ENCODE measurements around the gene CACTIN.
A peak's percentile ranks its signal among the peaks of the same experiment; 100 is the strongest.

The CACTIN gene

GRCh38 chr19:3605770-3606169, 20.8 kb downstream of the CACTIN start:
- peaks cover 15% of the 10 kb centered on the region for H3K4me1 Mint-ChIP-seq
- H3K27ac Mint-ChIP-seq: no peak overlapping the region

GRCh38 chr19:3605361-3605760, 21.2 kb downstream of the CACTIN start:
- H3K9me3 Mint-ChIP-seq: peaks cover 4% of the 10 kb centered on the region
- H3K27ac Mint-ChIP-seq: no peak overlapping the region
- peaks cover 15% of the 10 kb centered on the region for H3K4me1 Mint-ChIP-seq
- H3K27me3 Mint-ChIP-seq: peaks cover 18% of the 10 kb centered on the region
- H3K36me3 Mint-ChIP-seq: no peaks in the 10 kb centered on the region
- H3K4me3 Mint-ChIP-seq: no peak overlapping the region
- no peak for ATAC-seq

More at GRCh38 chr19:3605770-3606169, 20.8 kb downstream of the CACTIN start:
- Mint-ChIP-seq H3K4me3 (no peak overlapping the region), H3K36me3 (no peaks in the 10 kb centered on the region), H3K9me3 (peaks cover 4% of the 10 kb centered on the region), H3K27me3 (peaks cover 18% of the 10 kb centered on the region)
- no peak for ATAC-seq

DNA sequence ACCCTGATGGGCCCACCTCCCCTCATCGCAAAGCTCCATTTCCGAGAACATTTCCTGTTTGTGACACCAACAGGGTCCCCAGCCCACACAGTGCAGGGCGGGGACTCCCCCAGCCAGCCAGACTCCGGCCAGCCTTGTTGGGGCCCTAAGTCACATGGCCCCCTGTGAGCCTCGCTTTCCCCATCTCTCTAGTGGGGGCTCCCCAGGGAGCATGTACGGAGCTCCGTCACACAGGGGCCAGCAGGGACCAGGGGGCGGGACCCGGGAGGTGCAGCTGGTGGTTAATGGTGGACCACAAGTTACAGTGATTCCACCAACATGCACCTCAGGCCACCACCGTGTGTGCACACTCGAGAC, 21.6 kb downstream of the CACTIN start:
- ATAC-seq: peak; percentile 62
- Mint-ChIP-seq H3K27me3 (peaks cover 18% of the 10 kb centered on the region), H3K27ac (no peak overlapping the region), H3K4me1 (peaks cover 15% of the 10 kb centered on the region), H3K36me3 (no peaks in the 10 kb centered on the region), H3K4me3 (no peak overlapping the region), H3K9me3 (peaks cover 4% of the 10 kb centered on the region)

DNA sequence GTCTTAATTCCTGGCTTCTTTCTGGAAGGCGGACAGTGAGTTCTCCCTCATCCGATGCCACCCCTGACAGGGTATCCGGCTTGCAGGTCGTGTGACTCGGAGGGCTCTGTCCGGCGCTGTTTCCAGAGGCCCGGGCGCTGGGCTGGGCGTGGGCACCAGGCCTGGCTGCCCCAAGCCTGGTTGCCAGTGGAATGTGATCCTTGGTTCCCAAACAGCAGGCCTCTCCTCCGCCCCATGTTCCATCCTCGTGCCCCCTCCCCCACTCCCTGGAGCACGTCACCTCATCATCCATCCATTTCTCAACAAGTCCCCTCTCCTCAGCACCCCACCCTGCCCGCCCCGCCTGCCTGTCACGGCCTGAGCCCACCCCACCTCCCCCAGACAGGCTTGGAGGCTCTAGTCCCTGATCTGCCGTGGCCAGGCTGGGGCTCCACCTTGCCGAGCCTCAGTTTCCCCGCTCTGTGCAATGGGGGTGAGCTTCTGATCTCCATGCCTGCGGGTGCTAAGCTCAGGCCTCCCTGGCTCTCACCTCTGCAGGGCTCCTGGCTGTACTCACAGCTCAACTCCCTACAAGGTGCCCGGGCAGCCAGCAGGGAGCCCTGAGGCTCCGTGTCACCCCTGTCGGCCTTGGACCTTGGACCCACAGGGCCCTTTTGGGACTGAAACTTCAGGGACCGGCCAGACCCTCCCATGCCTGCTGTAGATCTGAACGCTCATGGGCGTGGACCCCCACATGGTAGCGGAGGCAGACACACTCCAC, 22.2 kb downstream of the CACTIN start:
- H3K4me3 Mint-ChIP-seq: no peak overlapping the region
- ATAC-seq: peak; percentile 29
- H3K36me3 Mint-ChIP-seq: no peaks in the 10 kb centered on the region
- peaks cover 4% of the 10 kb centered on the region for H3K9me3 Mint-ChIP-seq
- H3K27ac Mint-ChIP-seq: no peak overlapping the region
- peaks cover 18% of the 10 kb centered on the region for H3K27me3 Mint-ChIP-seq
- peaks cover 15% of the 10 kb centered on the region for H3K4me1 Mint-ChIP-seq

DNA sequence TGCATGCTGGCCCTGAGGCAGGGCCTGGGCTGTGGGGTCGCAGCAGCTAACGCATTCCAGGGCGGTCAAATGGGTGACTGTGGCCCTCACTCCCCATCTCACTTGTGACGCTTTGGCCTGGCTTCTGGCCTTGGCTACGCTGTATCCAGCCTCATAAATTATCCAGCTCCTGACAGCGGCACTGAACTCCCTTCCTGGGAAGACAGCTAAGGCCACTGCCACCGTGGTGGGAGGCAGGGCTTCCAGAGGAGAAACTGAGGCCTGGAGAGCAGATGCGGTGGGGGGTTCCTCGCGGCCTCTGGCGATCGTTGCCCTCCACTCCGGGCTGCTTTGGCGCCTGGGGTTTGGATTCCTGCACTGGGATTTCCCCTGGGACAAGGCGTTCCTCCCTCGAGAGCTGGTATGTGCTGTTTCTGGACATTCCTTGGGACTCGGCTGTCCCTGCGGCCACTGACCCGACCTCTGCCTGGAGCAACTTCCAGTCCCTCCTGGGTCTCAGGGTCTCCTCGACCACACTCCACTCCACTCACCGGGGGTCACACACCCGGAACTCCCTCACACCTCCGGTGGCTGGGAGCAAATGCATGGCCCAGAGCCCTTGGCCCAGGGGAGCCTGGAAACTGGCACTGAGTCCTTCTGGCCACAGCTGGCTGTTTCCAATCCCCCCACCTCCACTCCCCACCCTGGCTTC, 23.3 kb downstream of the CACTIN start:
- Mint-ChIP-seq H3K4me3 (no peak overlapping the region), H3K27ac (no peak overlapping the region), H3K9me3 (peaks cover 4% of the 10 kb centered on the region), H3K4me1 (peaks cover 14% of the 10 kb centered on the region), H3K27me3 (peaks cover 15% of the 10 kb centered on the region), H3K36me3 (no peaks in the 10 kb centered on the region)
- no peak for ATAC-seq

DNA sequence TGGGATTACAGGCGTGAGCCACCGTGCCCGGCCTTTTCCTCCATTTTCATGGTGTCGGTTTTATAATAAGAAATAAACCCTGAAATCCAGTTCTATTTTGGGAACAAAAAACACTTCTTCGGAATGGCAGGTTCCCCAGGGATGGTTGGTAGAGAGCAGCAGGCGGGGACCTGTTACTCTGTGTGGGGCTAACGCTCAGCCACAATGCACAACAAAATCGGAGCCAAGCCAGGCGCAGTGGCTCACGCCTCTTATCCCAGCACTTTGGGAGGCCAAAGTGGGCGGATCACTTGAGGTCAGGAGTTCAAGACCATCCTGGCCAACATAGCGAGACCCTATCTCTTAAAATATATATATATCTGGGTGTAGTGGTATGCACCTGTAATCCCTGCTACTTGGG, 25.6 kb downstream of the CACTIN start:
- Mint-ChIP-seq H3K4me1 (no peaks in the 10 kb centered on the region), H3K4me3 (no peak overlapping the region), H3K27ac (no peak overlapping the region), H3K27me3 (no peaks in the 10 kb centered on the region), H3K9me3 (no peaks in the 10 kb centered on the region), H3K36me3 (no peaks in the 10 kb centered on the region)
- no peak for ATAC-seq

DNA sequence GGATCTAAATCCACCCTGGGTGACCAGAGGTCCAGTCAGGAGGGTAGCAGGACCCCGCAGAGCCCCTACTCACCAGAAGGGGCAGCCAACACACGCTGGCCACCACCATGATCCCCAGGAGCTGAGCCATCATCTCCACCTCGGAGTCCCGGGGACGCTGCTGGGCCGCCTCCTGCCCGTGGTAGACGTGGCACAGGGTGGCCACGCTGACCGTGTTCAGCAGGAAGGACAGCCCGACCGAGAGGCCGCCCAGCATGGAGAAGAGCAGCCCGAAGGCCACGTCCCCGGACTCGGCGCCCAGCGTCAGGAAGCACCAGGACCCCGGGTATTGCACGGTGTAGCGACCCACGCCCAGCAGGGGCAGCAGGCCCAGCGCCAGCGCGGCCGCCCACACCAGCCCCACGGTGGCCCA, 26.8 kb downstream of the CACTIN start:
- H3K9me3 Mint-ChIP-seq: no peaks in the 10 kb centered on the region
- no peaks in the 10 kb centered on the region for H3K27me3 Mint-ChIP-seq
- H3K4me3 Mint-ChIP-seq: no peak overlapping the region
- H3K27ac Mint-ChIP-seq: no peak overlapping the region
- H3K4me1 Mint-ChIP-seq: no peaks in the 10 kb centered on the region
- ATAC-seq: peak; percentile 53
- no peaks in the 10 kb centered on the region for H3K36me3 Mint-ChIP-seq

- Mint-ChIP-seq H3K27ac (no peak overlapping the region), H3K9me3 (no peaks in the 10 kb centered on the region), H3K36me3 (no peaks in the 10 kb centered on the region), H3K4me1 (no peaks in the 10 kb centered on the region), H3K27me3 (peaks cover 9% of the 10 kb centered on the region), H3K4me3 (no peak overlapping the region)
- ATAC-seq: no peak
Measured at GRCh38 chr19:3595521-3596061, 31.0 kb downstream of the CACTIN start.

- Mint-ChIP-seq H3K4me3 (no peak overlapping the region), H3K9me3 (no peaks in the 10 kb centered on the region), H3K27me3 (peaks cover 9% of the 10 kb centered on the region), H3K27ac (no peak overlapping the region), H3K36me3 (no peaks in the 10 kb centered on the region), H3K4me1 (no peaks in the 10 kb centered on the region)
- ATAC-seq: no peak
Measured at GRCh38 chr19:3593156-3593555, 33.4 kb downstream of the CACTIN start.

GRCh38 chr19:3591876-3592613, 34.5 kb downstream of the CACTIN start:
- Mint-ChIP-seq H3K27ac (no peak overlapping the region), H3K27me3 (peaks cover 9% of the 10 kb centered on the region), H3K9me3 (no peaks in the 10 kb centered on the region), H3K4me1 (no peaks in the 10 kb centered on the region), H3K36me3 (no peaks in the 10 kb centered on the region), H3K4me3 (no peak overlapping the region)
- ATAC-seq: no peak

DNA sequence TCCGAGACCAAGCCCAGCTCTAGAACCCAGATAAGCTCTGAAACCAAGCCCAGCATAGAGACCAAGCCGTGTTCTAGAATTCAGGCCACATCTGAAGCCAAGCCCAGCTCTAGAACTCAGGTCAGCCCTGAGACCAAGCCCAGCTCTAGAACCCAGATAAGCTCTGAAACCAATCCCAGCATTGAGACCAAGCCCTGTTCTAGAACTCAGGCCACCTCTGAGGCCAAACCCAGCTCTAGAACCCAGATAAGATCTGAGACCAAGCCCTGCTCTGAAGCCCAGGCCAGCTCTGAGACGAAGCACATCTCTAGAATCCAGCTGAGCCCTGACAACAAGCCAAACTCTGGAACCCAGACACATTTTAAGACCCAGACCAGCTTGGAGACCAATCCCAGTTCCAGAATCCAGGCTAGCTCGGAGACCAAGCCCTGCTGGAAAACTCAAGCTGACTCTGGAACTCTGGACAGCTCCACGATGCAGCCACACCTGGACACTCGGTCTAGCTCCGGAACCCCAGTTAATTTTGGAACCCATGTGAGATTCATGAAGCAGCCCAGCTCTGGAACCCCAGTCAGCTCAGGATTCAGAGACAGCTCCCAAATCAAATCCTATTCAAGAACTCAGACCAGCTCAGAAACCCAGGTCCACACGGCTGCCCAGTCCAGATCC, 35.5 kb downstream of the CACTIN start:
- Mint-ChIP-seq H3K27me3 (peaks cover 15% of the 10 kb centered on the region), H3K4me3 (no peak overlapping the region), H3K4me1 (no peaks in the 10 kb centered on the region)

GRCh38 chr19:3589949-3590348, 36.6 kb downstream of the CACTIN start:
- Mint-ChIP-seq H3K4me1 (no peaks in the 10 kb centered on the region), H3K9me3 (no peaks in the 10 kb centered on the region), H3K36me3 (no peaks in the 10 kb centered on the region), H3K4me3 (no peak overlapping the region), H3K27me3 (peaks cover 18% of the 10 kb centered on the region), H3K27ac (no peak overlapping the region)
- no peak for ATAC-seq

More for the DNA sequence above, 35.5 kb downstream of the CACTIN start:
- H3K36me3 Mint-ChIP-seq: no peaks in the 10 kb centered on the region
- no peaks in the 10 kb centered on the region for H3K9me3 Mint-ChIP-seq
- H3K27ac Mint-ChIP-seq: no peak overlapping the region
- ATAC-seq: no peak

DNA sequence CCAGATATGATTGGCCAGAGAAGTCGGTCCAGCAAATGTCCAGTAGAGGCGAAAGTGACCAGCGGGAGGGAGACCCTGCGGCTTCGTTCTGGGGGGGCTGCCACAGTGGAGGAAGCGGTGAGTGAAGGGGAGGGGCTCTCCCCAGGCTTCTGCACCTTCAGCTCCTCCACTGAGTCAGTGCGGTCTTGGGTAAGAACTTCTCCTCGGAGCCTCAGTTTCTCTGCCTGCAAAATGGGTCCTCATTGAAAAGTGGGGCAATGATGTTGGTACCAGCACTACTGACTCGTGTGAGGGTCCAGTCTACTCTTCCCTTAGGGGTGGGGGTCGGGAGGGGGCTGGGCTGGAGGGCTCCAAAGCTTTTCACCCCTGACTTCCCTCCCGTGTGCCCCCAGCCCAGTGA, 37.2 kb downstream of the CACTIN start:
- no peak for ATAC-seq
- H3K36me3 Mint-ChIP-seq: no peaks in the 10 kb centered on the region
- H3K4me3 Mint-ChIP-seq: no peak overlapping the region
- no peaks in the 10 kb centered on the region for H3K4me1 Mint-ChIP-seq
- H3K27me3 Mint-ChIP-seq: peaks cover 18% of the 10 kb centered on the region
- no peaks in the 10 kb centered on the region for H3K9me3 Mint-ChIP-seq
- no peak overlapping the region for H3K27ac Mint-ChIP-seq

GRCh38 chr19:3586707-3587346, 39.8 kb downstream of the CACTIN start:
- Mint-ChIP-seq H3K27me3 (peaks cover 9% of the 10 kb centered on the region), H3K27ac (no peak overlapping the region), H3K9me3 (no peaks in the 10 kb centered on the region), H3K4me3 (no peak overlapping the region), H3K36me3 (no peaks in the 10 kb centered on the region), H3K4me1 (no peaks in the 10 kb centered on the region)
- ATAC-seq: no peak
